Vagina (tissue), 2 donors: ENCODE results near the gene NRXN3.

Source experiments
- POLR2A ChIP-seq, 2 donors: fragments of 450-650 bp; IDR thresholded peaks; one replicate each; pipeline ENCODE4 v1.6.1; 2017; ENCODE audit warnings: antibody characterized with exemption in 2 of 2, mild to moderate bottlenecking in 2 of 2, moderate library complexity in 2 of 2
- TF ChIP-seq, protein P1 (sequence below), 3 experiments: fragments of 450-650 bp in 2 of 3; fragments of 200-600 bp in 1 of 3; sonication (generic) in 1 of 3; IDR thresholded peaks; one replicate each; pipeline ENCODE4 v1.5.1; 2017 to 2019; ENCODE audit warnings: antibody characterized with exemption in 3 of 3, mild to moderate bottlenecking in 2 of 3, moderate library complexity in 2 of 3

DNA sequence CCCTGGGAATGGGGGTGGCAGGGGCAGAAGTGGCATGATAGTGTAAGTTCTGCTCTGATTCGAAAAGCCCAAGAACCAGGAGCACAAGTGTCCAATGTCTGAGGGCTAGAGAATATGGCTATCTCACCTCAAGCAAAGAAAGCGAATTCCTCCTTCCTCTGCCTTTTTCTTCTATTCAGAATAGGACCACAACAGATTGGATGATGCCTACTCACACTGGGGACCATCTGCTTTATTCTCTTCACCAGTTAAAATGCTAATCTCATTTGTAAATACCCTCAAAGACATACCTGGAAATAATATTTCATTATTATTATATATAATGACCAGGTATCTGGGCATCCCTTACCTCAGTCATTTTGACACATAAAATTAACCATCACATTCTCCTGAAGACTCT lies 808.7 kb downstream of the NRXN3 start:
- TF ChIP-seq, protein P1, sequence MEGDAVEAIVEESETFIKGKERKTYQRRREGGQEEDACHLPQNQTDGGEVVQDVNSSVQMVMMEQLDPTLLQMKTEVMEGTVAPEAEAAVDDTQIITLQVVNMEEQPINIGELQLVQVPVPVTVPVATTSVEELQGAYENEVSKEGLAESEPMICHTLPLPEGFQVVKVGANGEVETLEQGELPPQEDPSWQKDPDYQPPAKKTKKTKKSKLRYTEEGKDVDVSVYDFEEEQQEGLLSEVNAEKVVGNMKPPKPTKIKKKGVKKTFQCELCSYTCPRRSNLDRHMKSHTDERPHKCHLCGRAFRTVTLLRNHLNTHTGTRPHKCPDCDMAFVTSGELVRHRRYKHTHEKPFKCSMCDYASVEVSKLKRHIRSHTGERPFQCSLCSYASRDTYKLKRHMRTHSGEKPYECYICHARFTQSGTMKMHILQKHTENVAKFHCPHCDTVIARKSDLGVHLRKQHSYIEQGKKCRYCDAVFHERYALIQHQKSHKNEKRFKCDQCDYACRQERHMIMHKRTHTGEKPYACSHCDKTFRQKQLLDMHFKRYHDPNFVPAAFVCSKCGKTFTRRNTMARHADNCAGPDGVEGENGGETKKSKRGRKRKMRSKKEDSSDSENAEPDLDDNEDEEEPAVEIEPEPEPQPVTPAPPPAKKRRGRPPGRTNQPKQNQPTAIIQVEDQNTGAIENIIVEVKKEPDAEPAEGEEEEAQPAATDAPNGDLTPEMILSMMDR (IDR thresholded peaks at IDR 0.05), result no peak
- no peak for TF ChIP-seq POLR2A (IDR thresholded peaks at IDR 0.05)
